ENCODE results near the gene TMEM126B. TPM values are rescaled to one million over a fixed set of nuclear protein-coding genes. Genes with fewer than 3 reads are reported as not detected.
A peak's percentile ranks its signal among the peaks of the same experiment; 100 is the strongest.

Gene TMEM126B
- total and polyA plus RNA-seq, 10 of the 15 experiments (the other 5 are each of a cell fraction or from before 2014, with no cell fraction given) = 36.9 to 117 (median 70.3) TPM

DNA sequence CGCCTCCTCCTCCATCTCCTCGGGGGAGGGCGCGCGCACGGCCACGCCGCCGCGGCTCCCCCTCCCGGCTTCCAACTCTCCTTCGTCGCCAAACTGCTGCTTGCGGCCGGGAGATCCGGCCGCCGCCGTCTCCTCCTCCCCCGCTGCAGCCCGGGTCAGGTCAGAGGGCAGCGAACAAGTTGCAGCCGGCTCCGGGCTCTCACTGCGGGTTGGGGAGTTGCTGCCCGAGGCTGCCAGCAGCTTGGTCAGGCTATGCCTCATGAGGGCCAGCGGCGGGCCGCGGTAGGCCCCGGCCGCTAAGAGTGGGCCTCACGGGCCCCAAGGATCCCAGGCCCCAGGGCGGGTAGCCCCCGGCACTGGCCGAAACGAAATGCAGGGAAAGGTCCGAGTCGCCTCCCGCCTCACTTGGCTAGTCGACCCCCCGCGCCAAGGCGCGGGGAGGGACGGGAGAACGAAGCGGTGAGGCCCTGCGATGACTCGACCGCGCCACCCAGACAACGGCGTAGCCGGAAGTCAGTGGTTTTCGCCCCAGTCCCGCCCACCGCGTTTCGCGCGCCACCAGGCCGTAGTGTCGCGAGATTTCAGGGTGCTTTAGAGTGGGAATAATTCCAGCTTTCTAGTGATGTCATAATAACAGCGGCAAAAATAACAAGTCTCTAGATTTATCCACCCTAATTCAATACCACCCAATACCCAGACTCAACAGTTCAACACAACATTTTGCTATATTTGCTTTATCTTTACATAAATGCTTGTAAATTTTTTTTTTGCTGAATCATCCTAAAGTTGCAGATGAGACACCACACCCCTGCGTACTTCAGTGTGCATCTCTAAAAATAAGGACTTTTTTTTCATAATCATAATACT lies 36.5 kb downstream of the TMEM126B start, which contains the start of gene CREBZF (continued):
- TF ChIP-seq, protein P1, sequence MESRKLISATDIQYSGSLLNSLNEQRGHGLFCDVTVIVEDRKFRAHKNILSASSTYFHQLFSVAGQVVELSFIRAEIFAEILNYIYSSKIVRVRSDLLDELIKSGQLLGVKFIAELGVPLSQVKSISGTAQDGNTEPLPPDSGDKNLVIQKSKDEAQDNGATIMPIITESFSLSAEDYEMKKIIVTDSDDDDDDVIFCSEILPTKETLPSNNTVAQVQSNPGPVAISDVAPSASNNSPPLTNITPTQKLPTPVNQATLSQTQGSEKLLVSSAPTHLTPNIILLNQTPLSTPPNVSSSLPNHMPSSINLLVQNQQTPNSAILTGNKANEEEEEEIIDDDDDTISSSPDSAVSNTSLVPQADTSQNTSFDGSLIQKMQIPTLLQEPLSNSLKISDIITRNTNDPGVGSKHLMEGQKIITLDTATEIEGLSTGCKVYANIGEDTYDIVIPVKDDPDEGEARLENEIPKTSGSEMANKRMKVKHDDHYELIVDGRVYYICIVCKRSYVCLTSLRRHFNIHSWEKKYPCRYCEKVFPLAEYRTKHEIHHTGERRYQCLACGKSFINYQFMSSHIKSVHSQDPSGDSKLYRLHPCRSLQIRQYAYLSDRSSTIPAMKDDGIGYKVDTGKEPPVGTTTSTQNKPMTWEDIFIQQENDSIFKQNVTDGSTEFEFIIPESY (IDR thresholded peaks at IDR 0.05) = no peak
- no peak for TF ChIP-seq SP1 (IDR thresholded peaks at IDR 0.05; ENCODE audit: low read depth, low read length)
- no peak for TF ChIP-seq ZBED1 (IDR thresholded peaks at IDR 0.05; ENCODE audit: borderline replicate concordance)
- TF ChIP-seq ESRRA (IDR thresholded peaks at IDR 0.05; ENCODE audit: low read length) = no peak
- TF ChIP-seq, protein P2, sequence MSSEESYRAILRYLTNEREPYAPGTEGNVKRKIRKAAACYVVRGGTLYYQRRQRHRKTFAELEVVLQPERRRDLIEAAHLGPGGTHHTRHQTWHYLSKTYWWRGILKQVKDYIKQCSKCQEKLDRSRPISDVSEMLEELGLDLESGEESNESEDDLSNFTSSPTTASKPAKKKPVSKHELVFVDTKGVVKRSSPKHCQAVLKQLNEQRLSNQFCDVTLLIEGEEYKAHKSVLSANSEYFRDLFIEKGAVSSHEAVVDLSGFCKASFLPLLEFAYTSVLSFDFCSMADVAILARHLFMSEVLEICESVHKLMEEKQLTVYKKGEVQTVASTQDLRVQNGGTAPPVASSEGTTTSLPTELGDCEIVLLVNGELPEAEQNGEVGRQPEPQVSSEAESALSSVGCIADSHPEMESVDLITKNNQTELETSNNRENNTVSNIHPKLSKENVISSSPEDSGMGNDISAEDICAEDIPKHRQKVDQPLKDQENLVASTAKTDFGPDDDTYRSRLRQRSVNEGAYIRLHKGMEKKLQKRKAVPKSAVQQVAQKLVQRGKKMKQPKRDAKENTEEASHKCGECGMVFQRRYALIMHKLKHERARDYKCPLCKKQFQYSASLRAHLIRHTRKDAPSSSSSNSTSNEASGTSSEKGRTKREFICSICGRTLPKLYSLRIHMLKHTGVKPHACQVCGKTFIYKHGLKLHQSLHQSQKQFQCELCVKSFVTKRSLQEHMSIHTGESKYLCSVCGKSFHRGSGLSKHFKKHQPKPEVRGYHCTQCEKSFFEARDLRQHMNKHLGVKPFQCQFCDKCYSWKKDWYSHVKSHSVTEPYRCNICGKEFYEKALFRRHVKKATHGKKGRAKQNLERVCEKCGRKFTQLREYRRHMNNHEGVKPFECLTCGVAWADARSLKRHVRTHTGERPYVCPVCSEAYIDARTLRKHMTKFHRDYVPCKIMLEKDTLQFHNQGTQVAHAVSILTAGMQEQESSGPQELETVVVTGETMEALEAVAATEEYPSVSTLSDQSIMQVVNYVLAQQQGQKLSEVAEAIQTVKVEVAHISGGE (CRISPR knock-in tag; IDR thresholded peaks at IDR 0.05) = no peak
- TF ChIP-seq SIN3A (IDR thresholded peaks at IDR 0.05; ENCODE audit: low read depth, low read length) = peak; percentile 18; the same call in 1 of the 2 replicates
- TF ChIP-seq SREBF2 (IDR thresholded peaks at IDR 0.05; ENCODE audit: low read length) = no peak
- TF ChIP-seq, protein P3, sequence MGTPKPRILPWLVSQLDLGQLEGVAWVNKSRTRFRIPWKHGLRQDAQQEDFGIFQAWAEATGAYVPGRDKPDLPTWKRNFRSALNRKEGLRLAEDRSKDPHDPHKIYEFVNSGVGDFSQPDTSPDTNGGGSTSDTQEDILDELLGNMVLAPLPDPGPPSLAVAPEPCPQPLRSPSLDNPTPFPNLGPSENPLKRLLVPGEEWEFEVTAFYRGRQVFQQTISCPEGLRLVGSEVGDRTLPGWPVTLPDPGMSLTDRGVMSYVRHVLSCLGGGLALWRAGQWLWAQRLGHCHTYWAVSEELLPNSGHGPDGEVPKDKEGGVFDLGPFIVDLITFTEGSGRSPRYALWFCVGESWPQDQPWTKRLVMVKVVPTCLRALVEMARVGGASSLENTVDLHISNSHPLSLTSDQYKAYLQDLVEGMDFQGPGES (IDR thresholded peaks at IDR 0.05) = no peak
- peak; percentile 81 for TF ChIP-seq TAF1 (IDR thresholded peaks at IDR 0.05; ENCODE audit: borderline replicate concordance, low read depth, low read length)
- no peak for TF ChIP-seq RAD21 (IDR thresholded peaks at IDR 0.05; ENCODE audit: insufficient read depth, low read depth, low read length)
- TF ChIP-seq, protein P4, sequence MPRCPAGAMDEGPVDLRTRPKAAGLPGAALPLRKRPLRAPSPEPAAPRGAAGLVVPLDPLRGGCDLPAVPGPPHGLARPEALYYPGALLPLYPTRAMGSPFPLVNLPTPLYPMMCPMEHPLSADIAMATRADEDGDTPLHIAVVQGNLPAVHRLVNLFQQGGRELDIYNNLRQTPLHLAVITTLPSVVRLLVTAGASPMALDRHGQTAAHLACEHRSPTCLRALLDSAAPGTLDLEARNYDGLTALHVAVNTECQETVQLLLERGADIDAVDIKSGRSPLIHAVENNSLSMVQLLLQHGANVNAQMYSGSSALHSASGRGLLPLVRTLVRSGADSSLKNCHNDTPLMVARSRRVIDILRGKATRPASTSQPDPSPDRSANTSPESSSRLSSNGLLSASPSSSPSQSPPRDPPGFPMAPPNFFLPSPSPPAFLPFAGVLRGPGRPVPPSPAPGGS (IDR thresholded peaks at IDR 0.05; ENCODE audit: borderline replicate concordance, insufficient read depth, low read depth, low read length, poor library complexity, severe bottlenecking) = no peak
- no peak for TF ChIP-seq EED (IDR thresholded peaks at IDR 0.05; ENCODE audit: low read depth)
- TF ChIP-seq, protein P5, sequence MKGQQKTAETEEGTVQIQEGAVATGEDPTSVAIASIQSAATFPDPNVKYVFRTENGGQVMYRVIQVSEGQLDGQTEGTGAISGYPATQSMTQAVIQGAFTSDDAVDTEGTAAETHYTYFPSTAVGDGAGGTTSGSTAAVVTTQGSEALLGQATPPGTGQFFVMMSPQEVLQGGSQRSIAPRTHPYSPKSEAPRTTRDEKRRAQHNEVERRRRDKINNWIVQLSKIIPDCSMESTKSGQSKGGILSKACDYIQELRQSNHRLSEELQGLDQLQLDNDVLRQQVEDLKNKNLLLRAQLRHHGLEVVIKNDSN (IDR thresholded peaks at IDR 0.05; ENCODE audit: borderline replicate concordance, extremely low read length, insufficient read depth, low read depth, low read length) = no peak
- TF ChIP-seq, protein P6, sequence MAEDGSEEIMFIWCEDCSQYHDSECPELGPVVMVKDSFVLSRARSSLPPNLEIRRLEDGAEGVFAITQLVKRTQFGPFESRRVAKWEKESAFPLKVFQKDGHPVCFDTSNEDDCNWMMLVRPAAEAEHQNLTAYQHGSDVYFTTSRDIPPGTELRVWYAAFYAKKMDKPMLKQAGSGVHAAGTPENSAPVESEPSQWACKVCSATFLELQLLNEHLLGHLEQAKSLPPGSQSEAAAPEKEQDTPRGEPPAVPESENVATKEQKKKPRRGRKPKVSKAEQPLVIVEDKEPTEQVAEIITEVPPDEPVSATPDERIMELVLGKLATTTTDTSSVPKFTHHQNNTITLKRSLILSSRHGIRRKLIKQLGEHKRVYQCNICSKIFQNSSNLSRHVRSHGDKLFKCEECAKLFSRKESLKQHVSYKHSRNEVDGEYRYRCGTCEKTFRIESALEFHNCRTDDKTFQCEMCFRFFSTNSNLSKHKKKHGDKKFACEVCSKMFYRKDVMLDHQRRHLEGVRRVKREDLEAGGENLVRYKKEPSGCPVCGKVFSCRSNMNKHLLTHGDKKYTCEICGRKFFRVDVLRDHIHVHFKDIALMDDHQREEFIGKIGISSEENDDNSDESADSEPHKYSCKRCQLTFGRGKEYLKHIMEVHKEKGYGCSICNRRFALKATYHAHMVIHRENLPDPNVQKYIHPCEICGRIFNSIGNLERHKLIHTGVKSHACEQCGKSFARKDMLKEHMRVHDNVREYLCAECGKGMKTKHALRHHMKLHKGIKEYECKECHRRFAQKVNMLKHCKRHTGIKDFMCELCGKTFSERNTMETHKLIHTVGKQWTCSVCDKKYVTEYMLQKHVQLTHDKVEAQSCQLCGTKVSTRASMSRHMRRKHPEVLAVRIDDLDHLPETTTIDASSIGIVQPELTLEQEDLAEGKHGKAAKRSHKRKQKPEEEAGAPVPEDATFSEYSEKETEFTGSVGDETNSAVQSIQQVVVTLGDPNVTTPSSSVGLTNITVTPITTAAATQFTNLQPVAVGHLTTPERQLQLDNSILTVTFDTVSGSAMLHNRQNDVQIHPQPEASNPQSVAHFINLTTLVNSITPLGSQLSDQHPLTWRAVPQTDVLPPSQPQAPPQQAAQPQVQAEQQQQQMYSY (CRISPR knock-in tag; IDR thresholded peaks at IDR 0.05) = no peak
- TF ChIP-seq CREM (IDR thresholded peaks at IDR 0.05; ENCODE audit: low read depth) = peak; percentile 72
- TF ChIP-seq NFYB (IDR thresholded peaks at IDR 0.05; ENCODE audit: insufficient read depth, low read depth, low read length) = no peak

Measured in GM12878 (cell line).